ENCODE data around the gene PHLPP1.

PHLPP1 gene

DNA sequence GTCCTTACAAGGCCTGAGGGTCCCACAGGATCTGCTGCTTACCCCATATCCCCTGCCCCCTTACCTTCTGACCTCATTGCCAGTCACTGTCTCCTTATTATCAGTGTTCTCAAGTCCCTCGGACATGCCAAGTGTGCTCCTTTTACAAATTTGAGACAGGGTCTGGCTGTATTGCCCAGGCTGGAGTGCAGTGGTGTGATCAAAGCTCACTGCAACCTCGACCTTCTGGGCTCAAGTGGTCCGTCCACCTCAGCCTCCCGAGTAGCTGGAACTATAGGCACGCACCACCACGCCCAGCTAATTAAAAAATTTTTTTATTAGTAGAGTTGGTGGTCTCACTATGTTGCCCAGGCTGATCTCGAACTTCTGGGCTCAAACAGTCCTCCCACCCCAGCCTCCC lies 141.0 kb downstream of the PHLPP1 start:
- no peak for DNase-seq

DNA sequence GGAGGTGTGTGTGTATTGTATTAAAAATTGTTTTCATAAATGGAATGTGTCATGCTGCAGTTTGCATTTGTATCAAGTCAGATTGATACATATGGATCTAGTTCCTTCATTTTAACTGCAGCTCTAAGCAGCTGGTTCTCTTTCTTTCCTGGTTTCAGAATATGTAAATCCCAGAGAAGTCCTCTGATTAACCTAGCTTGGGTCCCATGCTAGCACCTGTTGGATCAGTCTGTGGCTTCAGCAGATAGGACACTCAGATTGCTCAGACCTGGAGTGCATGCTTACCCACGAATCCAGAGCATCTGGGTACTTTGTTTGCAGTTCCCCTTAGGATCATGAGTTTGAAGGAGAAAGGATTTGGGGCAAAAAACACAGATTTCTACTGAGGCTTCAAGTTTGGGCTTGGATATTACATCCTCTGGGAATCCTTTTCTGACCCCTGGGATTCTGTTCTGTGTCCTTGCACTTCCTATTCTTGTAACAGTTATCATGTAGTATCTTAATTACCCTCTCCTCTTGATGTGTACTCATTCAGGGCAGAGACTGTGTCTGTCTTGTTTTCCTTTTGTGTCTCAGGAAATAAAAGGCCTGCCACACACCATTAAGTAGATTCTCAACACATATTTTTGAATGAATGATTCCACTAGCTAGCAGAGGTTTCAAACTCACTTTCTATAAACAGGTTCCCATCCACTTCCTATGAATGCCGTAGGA lies 142.1 kb downstream of the PHLPP1 start:
- DNase-seq: no peak

DNA sequence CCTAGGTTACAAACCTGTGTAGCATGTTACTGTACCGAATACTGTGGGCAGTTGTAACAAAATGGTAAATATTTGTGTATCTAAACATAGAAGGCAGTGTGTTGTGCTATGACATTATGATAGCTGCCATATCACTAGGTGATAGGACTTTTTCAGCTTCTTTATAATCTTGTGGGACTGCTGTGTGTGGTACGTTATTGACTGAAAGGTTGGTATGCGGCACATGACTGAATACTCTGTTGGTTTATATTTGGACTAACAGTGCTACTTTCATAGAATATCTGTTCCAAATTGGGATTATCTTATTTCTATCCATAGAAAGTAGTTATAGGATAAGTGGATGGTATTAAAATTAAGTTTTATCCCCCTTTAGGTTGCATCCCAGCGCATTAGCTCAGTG lies 144.7 kb downstream of the PHLPP1 start:
- DNase-seq: no peak

DNA sequence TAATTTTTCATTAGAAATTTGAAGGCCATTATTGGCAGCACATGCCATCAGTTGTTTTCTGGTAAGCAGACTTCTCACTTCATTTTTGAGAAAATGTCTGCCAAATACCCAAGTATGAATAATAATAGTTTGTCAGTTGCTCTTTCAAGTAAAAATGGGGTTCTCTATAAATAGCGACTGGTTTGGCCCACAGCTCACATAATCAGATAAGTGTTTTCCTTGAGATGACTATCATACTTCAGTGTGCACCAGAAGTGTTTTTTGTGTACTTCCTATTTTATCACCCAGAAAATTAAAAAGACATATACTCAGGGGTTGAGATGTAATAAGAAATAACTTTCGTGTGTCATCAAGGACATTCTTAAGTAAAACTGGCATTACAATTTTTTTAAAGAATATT lies 147.1 kb downstream of the PHLPP1 start:
- DNase-seq: no peak

DNA sequence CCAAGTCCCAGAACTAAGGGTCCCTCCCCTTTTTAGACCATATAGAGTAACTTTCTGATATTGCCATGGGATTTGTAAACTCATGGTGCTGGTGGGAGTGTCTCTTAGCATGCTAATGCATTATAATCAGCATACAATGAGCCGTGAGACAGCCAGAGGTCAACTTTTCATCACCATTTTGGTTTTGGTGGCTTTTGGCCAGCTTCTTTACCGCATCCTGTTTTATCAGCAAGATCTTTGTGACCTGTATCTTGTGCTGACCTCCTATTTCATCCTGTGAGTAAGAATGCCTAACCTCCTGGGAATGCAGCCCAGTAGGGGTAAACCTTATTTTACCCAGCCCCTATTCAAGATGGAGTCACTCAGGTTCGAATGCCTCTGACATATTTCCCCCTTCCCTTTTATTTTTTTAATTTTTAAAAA lies 148.2 kb downstream of the PHLPP1 start:
- DNase-seq: no peak

DNA sequence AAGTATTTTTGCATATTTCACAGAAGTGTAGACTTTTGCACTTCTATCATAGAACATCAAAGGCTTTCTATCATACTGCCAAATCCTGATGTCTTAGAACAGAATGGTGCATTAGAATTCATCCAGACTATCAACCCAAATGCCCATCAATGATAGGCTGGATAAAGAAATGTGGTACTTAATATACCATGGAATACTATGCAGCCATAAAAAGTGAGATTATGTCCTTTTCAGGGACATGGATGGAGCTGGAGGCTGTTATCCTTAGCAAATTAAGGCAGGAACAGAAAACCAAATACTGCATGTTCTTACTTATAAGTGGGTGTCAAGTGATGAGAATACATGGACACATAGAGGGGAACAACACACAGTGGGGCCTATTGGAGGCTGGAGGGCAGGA lies 150.2 kb downstream of the PHLPP1 start:
- DNase-seq: no peak

DNA sequence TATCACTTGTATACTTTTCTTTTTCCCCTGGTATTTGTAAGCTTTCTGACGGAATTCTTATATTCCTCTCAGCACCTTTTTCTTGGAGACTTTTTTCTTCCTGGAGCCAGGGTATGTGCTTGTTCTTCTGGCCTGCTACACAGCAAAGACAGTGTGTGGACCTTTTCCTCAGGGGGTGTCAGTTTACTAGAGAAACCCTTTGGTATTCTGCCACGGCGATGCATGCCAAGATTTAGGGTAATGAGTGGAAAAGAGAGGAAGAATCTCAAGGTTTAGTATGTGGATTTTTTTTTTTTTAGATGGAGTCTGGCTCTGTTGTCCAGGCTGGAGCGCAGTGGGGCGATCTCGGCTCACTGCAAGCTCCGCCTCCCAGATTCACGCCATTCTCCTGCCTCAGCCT lies 152.2 kb downstream of the PHLPP1 start:
- DNase-seq: no peak

DNA sequence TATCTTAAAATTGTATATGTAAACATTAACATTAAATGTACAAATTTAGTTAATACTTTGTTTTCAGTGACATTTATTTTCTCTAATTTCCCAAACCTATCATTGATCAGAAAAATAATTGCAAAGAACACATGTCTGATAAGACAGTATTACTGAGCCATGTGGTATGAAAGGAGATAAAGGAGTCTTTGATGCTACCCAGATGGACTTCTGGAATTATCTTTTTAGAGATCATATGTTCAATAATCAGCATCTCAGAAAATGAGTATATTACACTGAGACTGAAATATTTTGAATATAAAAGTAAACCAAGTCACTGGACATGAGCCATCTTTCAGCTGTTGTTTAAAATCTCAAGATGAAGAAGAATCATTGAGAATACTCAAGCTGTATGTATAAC lies 153.3 kb downstream of the PHLPP1 start:
- DNase-seq: no peak

DNA sequence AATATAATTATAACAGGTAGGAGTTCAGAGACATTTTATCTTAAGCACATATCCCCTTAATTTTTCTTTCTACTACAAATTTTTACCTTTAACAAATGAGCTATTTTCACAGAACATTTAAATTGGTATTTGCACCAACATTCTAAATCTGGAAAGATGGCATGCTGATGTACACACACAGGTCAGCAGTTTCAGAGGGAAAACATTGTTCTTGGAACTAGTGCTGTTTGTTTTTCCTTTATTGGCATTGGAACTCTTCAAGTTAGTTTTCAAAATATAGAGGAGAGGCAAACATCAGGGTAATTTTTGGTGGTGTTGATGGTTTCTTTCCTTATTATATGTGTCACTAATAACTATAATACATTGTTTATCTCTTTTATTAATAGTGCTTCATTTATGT lies 155.3 kb downstream of the PHLPP1 start:
- DNase-seq: no peak

DNA sequence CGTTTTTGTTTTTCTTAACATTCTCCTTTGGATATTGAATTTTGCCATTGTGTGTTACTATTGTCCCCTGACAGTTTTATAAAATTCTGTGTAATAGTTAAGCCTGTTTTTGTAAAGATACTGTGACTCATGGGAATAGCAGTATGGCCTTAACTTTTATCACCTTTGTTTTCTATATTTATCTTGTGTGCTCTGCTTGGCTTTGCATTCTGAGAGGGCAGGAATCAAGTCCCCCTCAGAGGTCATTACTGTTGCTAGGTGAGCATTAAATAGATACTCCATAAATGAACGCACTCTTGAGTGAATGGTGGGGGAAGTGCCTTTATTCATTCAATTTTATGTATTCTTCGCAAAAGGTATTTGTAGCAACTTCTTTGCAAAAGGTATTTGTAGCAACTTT lies 160.0 kb downstream of the PHLPP1 start:
- no peak for DNase-seq

DNA sequence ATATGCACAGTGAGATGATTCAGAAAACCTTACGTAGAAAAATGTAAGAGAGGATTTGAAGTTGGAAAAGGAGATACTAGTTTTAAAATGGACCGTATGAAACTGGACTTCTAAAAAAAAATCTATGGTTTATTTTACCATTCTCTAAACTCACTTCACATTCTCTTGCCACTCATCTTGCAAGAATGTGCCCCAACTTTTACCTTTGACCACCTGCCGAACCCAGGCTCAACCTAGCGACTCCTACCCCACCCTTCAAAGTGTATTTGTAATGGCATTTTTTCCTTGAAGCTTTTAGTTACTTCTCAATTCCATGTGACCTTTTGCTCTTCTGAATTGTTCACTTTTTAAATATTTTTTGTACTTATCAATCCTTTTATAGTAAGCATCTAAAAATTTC lies 160.8 kb downstream of the PHLPP1 start:
- DNase-seq: no peak

DNA sequence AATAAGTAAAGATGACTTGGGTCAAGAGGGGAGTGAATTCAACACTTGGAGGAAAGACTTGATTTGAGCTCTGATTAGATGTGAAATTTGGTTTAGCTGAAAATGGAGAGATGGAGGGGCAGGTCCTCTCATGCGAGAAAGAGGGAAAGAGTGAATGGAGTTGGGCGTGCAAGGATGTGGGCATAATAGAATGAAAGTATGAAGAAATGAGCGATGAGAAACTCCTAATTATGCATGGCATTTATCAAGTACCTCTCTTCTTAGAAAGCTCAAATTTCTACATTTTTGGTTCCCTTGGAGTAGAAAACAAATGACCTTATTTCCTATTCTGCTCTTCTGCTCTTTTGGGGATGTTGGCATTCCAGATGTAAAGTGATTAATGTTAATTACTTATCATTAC lies 161.5 kb downstream of the PHLPP1 start:
- DNase-seq: no peak

DNA sequence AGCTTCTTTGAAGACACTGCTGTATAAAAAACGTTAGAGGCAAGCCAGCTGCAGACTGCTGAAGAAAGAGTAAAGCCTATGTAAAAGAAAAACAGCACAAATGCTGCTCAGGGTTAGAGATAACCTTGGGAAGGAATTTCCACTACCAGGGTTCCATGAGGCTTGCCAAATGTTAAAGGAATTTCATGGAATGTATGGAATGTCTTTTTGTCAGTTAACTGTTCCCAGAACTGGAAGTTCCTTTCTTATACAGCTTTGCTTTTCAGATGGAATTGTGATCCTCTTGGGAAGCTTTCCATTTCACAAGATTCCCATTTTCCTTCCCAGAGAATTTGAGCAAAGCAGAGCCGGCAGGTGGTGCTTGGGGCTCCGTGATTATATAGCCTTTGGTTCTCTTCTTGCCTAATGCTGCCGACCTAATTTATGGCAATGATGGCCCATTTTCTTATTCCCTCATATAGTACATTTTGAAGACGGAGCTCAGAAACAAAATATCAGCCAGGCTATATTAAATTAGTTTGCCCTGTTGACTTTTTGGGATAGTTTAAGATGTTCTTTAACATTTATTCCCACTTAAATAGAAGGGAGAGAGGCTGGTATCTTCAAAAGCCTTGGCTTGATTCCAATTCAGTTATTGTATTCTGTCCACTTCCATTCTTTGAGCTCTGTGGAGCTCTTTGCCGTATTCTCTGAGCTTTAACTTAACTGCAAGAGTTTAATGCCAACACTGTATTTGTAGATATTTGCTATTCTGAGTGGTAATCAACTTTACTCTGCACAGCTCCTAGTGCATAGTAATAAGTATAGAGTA lies 162.3 kb downstream of the PHLPP1 start:
- DNase-seq: no peak

DNA sequence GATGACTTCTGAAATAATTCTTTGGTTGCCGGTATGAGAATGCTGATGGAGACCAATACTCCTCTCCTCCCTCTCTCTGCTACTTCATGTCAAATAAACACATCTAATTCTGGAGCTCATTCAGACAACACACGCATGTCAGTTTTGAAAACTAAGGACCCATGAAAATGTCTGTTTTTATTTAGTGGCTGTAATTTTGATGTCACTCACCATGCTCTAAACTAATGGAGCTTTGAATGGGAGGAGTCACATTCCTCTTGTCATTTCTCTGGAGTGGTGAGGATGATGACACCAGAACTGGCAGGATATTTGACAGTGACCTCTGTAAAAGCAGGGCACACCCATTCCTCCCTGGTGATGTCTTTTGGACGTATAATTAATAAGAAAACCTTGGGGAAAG lies 163.0 kb downstream of the PHLPP1 start:
- no peak for DNase-seq

DNA sequence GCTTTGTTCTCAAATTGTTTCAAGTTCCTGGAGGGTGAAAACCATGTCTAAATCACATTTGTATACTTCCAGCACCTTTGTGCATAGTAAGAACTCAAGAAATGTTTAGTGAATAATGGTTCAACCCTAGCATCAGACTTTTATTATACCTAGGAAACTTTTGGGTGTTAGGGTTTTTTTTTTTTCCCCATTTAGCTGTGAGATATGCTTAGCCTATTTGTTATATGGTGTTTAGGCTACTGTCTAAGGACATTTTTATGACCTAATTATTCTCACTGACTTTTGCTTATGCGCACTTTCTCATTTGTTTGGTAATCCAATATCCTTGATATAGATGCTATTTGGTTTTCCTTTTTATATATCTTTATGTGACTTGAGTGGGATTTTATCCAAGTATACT lies 164.7 kb downstream of the PHLPP1 start:
- no peak for DNase-seq

DNA sequence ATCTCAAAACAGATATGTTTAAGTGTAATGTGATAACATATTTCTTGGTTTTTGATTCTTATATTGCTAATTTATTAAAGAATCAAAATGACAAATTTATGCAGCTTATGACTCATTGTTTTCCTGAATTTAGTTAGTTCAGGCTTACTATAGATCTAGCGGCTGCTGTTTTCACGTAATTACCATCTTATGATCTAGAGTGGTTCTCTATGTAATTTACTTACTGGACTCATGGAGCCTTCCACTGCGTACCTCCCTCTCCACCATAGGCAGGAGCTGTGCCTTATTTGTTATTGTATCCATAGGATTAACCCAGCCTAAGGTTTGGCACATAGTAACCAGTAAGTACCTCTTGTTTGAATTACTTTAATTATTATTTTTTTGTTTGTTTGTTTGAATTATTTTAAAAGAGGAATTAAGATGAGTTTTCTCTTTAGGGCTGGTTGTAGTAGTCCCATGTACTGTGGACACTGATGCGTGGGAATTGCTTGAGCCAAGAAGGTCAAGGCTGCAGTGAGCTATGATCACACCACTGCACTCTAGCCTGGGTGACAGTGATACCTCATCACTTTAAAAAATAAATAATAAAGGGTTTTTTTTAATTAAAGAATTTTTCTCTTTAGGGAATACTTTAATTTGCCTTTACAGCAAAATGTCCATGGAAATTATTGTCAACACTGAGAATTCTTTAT lies 165.5 kb downstream of the PHLPP1 start:
- no peak for DNase-seq

DNA sequence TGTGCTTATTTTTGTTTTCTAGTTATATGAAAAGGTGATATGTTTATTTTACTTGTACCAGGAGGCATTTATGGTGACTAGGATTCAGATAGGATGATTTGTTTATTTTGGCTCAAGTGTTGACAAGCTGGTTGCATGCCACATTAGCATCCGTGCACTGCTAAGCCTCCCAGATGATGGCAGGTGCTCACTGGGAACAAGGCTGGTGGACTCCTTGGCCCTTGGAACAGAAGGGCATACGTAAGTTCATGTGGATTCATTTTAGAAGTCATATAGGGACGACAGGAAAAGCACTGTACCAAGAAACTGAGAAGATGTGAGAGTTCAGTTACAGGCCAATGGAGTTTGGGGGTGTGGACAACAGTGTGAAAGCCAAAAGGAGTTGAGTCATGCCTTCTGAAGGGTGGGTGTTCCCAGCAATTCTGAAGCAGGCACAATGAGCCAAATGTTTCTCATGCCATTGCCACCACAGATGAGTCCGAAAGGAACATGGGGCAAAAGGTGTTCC lies 166.2 kb downstream of the PHLPP1 start:
- DNase-seq: no peak

DNA sequence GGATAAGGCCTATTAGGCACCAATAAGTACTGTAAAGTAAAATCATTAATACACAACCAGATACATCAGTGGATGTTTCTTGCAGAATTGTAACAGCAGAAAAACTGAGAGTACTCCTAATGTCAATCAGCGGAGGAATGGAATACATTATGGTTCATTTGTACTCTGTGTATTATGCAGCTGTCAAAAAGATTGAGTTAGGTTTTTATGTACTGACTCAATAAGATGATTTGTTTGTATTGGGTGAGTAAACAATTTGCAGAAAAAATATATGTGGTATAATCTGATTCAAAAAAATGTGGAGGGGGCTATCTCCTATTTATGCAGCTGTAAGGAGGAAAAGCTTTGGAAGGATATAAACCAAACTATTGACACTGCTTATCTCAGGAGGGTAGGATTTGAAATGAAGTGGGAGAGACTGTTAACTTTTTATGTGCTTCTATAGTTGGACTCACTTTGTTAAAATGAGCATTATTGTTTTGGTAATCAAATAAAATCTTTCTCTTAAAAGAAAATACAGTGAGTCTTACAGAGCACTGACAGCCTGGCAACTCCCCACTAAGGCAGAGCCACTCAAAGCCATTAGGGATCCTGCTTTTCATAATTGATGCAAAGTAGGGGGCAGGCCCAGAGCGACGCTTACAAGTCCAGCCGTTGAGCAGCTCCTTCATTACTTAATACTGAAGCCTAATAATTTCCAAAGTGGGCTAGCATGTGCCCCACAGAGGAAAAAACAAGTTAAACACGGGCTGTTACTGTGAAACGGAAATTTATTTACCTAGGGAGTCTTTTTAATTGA lies 168.8 kb downstream of the PHLPP1 start:
- DNase-seq: no peak

DNA sequence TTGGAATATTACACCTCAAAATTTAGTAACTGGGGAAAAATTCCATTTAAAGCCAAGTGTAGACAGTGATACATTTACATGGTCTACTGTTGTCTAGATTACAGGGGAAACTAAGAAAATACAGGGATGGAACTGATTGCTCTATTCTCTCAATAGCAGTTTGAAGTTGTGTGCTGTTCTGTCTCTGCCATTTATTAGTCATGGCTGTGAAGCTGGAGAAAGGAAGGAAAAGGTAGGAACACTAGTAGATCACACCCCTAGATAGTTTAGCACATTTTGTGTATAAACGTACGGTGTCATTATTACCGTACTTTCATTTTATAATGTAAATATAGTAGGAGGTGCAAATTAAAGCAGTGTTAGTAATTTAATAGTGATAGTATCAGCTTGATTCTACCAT lies 170.5 kb downstream of the PHLPP1 start:
- no peak for DNase-seq

DNA sequence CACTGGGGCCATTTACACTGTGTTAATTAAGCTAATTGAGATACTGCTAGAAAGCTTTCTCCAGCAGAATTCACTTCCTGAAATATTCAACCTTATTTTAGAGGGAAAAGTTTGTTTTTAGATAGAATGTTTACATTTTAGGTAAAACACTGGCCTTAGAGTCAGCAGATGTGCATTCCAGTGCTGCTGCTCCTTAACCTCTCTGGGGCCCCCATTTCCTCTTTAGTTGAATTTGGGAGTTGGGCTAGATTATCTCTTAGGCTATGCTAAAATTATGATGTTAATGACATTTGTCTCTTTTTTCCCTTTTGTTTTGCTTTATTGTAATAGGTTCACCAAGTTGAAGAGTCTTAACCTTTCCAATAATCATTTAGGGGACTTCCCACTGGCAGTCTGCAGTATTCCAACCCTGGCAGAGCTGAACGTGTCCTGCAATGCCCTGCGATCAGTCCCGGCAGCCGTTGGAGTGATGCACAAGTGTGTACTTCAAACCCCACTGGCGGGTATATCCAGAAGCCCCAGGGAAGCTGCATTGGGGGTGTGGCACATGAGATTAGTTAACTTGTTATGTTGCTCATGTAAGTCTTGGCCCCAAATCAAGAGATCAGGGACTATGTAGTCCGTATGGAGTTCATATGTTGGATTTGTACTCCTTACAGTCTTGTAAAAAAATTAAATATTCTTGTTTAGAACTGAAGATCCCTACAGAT lies 179.5 kb downstream of the PHLPP1 start:
- no peak for DNase-seq

DNA sequence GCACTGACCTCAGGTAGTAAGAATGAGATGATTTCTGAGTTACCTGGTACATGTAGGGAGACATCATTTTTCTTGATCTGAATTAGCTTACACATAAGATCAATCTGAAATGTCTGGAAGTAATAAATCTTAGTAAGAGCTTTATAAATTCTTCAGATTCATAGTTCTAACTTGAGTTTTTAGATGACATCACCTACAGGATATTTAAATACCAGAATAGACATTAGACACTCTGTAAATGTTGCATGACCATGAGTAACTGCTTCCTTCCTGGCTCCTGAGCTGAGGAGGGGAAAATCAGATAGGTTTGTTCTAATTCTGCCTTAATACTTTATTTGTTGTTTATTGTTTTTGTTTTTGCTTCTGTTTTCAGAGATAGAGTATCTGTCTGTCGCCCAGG lies 181.8 kb downstream of the PHLPP1 start:
- peak; percentile 20 for DNase-seq

DNA sequence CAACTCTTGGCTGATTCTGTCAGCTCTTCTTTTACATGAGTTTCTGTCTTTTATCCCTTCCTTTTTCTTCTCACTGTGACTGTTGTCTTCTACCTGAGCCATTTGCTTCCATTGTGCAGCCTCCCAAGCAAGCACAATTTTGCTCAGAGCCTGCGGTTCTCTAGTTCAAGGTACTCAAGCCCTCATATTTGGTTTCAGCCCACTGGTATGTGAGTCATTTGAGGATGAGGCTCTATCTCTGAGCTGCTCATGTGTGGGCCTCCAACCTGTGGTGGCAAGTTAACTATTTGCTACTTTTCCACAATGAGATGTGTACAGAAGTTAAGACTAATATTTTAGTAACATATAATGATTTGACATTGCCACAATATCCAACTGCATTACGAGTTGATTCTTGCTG lies 183.0 kb downstream of the PHLPP1 start:
- no peak for DNase-seq
